ENCODE measurements around the gene SEMA3A. TPM values are rescaled to one million over a fixed set of nuclear protein-coding genes. Genes with fewer than 3 reads are reported as not detected.

SEMA3A gene
- total and polyA plus RNA-seq, 3 donors from 2014 or later = 1.4 to 3.9 (median 2.0) TPM

DNA sequence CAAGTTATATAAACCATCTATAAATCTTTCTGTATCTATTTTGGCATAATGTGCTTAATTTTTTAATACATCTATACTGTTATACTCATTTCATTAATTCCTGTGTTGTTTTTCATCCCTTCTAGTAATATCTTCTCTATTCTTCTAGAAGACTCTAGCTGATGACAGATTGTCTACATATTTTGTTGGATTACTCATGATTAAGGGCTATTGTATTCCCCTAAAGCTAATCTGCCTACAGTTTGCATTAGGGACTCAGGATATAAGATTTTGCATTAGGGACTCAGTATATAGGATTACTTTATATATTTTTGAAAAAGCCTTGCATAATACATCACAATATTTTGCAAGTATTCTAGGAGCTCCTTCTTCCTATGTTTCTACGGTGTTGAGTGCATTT lies 8.3 kb upstream of the SEMA3A start:
- intact Hi-C loops (cut with DNase I; ENCODE audit: low total_unique reads) = no loop called here
- 96 to 98% methylated on average over 1 of the region's 1 CpG for WGBS, 2 donors
- no peaks in the 10 kb centered on the region for H3K27me3 ChIP-seq

DNA sequence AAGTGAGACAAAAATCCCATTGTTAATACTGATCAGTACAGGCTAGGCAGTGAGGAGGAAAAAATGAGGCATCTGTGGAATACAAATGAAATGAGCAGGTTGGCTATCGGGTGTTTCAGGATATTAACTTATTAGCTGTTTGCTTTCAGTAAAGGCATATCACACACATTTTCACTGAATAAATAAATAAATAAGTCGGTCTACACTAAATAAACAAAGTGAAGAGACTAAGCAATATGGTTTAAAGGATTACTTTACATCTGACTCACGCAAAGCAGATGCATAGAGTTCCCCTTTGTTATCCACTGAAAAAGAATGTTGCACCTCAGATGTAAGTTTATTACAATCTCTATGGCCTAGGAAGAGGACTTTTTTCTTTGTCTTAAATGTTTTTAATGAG lies 6.3 kb upstream of the SEMA3A start:
- TF ChIP-seq, protein P1, sequence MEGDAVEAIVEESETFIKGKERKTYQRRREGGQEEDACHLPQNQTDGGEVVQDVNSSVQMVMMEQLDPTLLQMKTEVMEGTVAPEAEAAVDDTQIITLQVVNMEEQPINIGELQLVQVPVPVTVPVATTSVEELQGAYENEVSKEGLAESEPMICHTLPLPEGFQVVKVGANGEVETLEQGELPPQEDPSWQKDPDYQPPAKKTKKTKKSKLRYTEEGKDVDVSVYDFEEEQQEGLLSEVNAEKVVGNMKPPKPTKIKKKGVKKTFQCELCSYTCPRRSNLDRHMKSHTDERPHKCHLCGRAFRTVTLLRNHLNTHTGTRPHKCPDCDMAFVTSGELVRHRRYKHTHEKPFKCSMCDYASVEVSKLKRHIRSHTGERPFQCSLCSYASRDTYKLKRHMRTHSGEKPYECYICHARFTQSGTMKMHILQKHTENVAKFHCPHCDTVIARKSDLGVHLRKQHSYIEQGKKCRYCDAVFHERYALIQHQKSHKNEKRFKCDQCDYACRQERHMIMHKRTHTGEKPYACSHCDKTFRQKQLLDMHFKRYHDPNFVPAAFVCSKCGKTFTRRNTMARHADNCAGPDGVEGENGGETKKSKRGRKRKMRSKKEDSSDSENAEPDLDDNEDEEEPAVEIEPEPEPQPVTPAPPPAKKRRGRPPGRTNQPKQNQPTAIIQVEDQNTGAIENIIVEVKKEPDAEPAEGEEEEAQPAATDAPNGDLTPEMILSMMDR (IDR thresholded peaks at IDR 0.05) = no peak
- TF ChIP-seq POLR2A (IDR thresholded peaks at IDR 0.05) = no peak
- H3K4me3 ChIP-seq = no peak overlapping the region
- no peaks in the 10 kb centered on the region for H3K27me3 ChIP-seq
- intact Hi-C loops (cut with DNase I; ENCODE audit: low total_unique reads) = no loop called here
- H3K36me3 ChIP-seq (ENCODE audit: low read depth, missing control alignments) = no peaks in the 10 kb centered on the region
- WGBS, 2 donors = 61 to 72% methylated on average over 3 of the region's 3 CpGs
- no peak for DNase-seq
- H3K9me3 ChIP-seq = no peaks in the 10 kb centered on the region
- no peak overlapping the region for H3K27ac ChIP-seq
- H3K4me1 ChIP-seq = no peaks in the 10 kb centered on the region

More for the DNA sequence above, 8.3 kb upstream of the SEMA3A start:
- Histone ChIP-seq H3K9me3 (no peaks in the 10 kb centered on the region), H3K36me3 (ENCODE audit: low read depth, missing control alignments) (no peaks in the 10 kb centered on the region), H3K4me3 (no peak overlapping the region), H3K27ac (no peak overlapping the region), H3K4me1 (no peaks in the 10 kb centered on the region)
- DNase-seq = no peak
- TF ChIP-seq, protein P1 (IDR thresholded peaks at IDR 0.05) = no peak
- TF ChIP-seq POLR2A (IDR thresholded peaks at IDR 0.05) = no peak

DNA sequence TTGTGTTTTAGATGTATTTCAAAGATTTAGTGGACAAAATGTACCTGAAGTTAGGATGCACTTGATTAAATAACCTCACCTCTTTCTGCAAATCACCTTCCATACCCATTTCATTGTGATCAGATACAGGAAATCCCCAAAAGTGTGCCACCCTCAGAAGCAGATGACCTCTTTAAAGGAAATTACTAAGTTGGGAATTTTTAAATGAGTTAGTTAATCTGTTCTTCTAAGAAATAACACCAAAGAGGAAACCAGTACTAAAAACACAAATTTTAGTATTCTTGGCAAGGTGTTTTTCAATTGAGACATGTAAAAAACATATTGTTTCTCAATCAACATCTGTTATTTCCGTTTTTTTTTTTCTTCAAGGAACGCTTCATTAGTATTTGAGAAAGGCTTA lies 4.6 kb upstream of the SEMA3A start:
- Histone ChIP-seq H3K4me1 (no peaks in the 10 kb centered on the region), H3K27me3 (no peaks in the 10 kb centered on the region), H3K36me3 (ENCODE audit: low read depth, missing control alignments) (no peaks in the 10 kb centered on the region), H3K4me3 (no peak overlapping the region), H3K9me3 (no peaks in the 10 kb centered on the region), H3K27ac (no peak overlapping the region)
- intact Hi-C loops (cut with DNase I; ENCODE audit: low total_unique reads) = no loop called here
- TF ChIP-seq POLR2A (IDR thresholded peaks at IDR 0.05) = no peak
- TF ChIP-seq, protein P1 (IDR thresholded peaks at IDR 0.05) = no peak
- DNase-seq = no peak
- WGBS, 2 donors = 76 to 85% methylated on average over 2 of the region's 2 CpGs

DNA sequence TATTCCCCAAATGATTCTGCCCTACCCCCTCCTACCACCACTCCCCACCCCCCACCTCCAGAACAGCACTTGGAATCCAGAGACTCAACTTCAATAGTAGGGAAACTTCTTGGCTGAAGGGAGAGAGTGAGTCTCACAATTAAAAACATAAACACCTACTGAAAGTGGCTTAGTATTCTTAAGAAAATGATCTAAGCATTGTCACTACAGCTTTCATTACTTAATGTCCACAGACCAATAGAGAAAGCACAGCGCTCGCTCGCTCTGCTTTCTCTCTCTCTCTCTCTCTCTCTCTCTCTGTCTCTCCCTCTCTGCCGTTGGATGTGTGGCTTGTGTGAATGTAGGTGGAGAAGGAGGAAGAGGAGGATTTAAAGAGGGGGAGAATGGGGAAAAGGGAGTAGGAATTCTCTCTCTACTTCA lies 1.5 kb upstream of the SEMA3A start:
- 33 to 49% methylated on average over 4 of the region's 4 CpGs for WGBS, 2 donors
- Histone ChIP-seq H3K27me3 (no peaks in the 10 kb centered on the region), H3K4me3 (no peak overlapping the region), H3K9me3 (no peaks in the 10 kb centered on the region), H3K36me3 (ENCODE audit: low read depth, missing control alignments) (no peaks in the 10 kb centered on the region), H3K4me1 (no peaks in the 10 kb centered on the region), H3K27ac (no peak overlapping the region)
- DNase-seq = no peak
- TF ChIP-seq, protein P1 (IDR thresholded peaks at IDR 0.05) = peak in 2 of 3 experiments; percentile 9 to 15
- no peak for TF ChIP-seq POLR2A (IDR thresholded peaks at IDR 0.05)
- intact Hi-C loops (cut with DNase I; ENCODE audit: low total_unique reads) = no loop called here

DNA sequence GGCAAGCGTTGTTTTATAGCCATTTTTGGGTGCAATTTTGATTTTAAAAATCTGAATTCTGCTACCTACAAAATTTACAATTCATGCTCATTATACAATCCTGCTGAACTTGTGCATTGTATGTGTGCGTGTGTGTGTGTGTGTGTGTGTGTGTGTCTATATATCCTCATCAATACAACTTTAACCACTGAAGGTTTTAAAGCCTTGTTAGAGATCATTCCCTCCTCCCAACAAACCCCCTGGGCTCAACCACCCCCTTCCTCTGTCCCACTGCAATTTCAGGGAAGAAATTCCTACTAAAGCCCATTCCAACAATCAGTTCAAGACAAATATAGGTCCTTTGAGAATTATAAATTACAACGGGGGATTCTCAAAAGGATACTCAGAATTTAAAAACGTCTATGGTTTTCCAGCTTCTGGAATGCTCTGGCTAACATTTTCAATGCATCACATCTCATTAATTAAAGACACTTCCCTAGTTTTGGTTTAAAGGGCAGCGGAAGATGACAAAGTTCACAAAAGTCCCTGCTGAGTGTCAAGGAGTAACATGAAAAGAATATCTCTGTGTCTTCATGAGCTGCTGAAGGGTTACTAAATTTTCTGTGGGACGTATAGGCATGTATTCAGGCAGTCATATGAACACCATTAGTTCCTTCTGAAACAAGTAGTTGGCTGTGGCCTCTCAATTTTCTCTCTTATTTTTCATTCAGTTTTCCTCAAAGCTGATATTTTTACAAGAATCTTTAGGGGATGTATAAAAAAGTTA lies 889 bp upstream of the SEMA3A start:
- H3K4me1 ChIP-seq = no peaks in the 10 kb centered on the region
- no peaks in the 10 kb centered on the region for H3K9me3 ChIP-seq
- H3K4me3 ChIP-seq = peak overlapping the region; percentile 31 to 42
- 29 to 35% methylated on average over 6 of the region's 6 CpGs for WGBS, 2 donors
- TF ChIP-seq, protein P1 (IDR thresholded peaks at IDR 0.05) = no peak
- TF ChIP-seq POLR2A (IDR thresholded peaks at IDR 0.05) = no peak
- DNase-seq = no peak
- intact Hi-C loops (cut with DNase I; ENCODE audit: low total_unique reads) = no loop called here
- H3K27me3 ChIP-seq = no peaks in the 10 kb centered on the region
- no peaks in the 10 kb centered on the region for H3K36me3 ChIP-seq (ENCODE audit: low read depth, missing control alignments)
- no peak overlapping the region for H3K27ac ChIP-seq
